ENCODE measurements around the gene LRRC70. TPM values are rescaled to one million over a fixed set of nuclear protein-coding genes. Genes with fewer than 3 reads are reported as not detected.
"Not testable (repeated sequence)": the region's sequence is repeated elsewhere in the genome, so short reads cannot be mapped to it uniquely, and the experiment has no call there.

The LRRC70 gene
- total RNA-seq, 4 donors from 2014 or later, result 8.0 to 15.3 (median 10.4) TPM

GRCh38 chr5:62564101-62564500 is 14.5 kb upstream of the LRRC70 start:
- Histone ChIP-seq H3K9me3 (no peaks in the 10 kb centered on the region), H3K4me1 (no peaks in the 10 kb centered on the region), H3K4me3 (replicated peaks in 1 of 3) (no peak overlapping the region), H3K27ac (no peak overlapping the region), H3K27me3 (no peaks in the 10 kb centered on the region), H3K36me3 (no peaks in the 10 kb centered on the region)
- WGBS, 2 donors, result 83 to 84% methylated on average over 2 of the region's 2 CpGs
- DNase-seq, result no peak
- intact Hi-C loops (cut with DNase I), result no loop called here
- TF ChIP-seq, protein P1, sequence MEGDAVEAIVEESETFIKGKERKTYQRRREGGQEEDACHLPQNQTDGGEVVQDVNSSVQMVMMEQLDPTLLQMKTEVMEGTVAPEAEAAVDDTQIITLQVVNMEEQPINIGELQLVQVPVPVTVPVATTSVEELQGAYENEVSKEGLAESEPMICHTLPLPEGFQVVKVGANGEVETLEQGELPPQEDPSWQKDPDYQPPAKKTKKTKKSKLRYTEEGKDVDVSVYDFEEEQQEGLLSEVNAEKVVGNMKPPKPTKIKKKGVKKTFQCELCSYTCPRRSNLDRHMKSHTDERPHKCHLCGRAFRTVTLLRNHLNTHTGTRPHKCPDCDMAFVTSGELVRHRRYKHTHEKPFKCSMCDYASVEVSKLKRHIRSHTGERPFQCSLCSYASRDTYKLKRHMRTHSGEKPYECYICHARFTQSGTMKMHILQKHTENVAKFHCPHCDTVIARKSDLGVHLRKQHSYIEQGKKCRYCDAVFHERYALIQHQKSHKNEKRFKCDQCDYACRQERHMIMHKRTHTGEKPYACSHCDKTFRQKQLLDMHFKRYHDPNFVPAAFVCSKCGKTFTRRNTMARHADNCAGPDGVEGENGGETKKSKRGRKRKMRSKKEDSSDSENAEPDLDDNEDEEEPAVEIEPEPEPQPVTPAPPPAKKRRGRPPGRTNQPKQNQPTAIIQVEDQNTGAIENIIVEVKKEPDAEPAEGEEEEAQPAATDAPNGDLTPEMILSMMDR (IDR thresholded peaks at IDR 0.05), result no peak
- no peak for TF ChIP-seq POLR2A (IDR thresholded peaks at IDR 0.05)

DNA sequence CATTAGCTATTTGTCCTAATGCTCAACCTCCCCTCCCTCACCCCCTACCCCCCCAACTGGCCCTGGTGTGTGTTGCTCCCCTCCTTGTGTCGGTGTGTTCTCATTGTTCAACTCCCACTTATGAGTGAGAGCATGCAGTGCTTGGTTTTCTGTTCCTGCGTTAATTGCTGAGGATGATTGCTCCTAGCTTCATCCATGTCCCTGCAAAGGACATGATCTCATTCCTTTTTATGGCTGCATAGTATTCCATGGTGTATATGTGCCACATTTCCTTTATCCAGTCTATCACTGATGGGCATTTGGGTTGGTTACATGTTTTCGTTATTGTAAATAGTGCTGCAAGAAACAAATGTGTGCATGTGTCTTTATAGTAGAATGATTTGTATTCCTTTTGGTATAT is 12.9 kb upstream of the LRRC70 start:
- intact Hi-C loops (cut with DNase I), result not testable (repeated sequence)

GRCh38 chr5:62568143-62568542 is 10.5 kb upstream of the LRRC70 start:
- Histone ChIP-seq H3K27ac (no peak overlapping the region), H3K36me3 (no peaks in the 10 kb centered on the region), H3K9me3 (no peaks in the 10 kb centered on the region), H3K4me3 (replicated peaks in 1 of 3) (no peak overlapping the region), H3K27me3 (no peaks in the 10 kb centered on the region), H3K4me1 (no peaks in the 10 kb centered on the region)
- TF ChIP-seq POLR2A (IDR thresholded peaks at IDR 0.05), result no peak
- TF ChIP-seq, protein P1 (IDR thresholded peaks at IDR 0.05), result no peak
- DNase-seq, result no peak
- intact Hi-C loops (cut with DNase I), result no loop called here
- WGBS, 2 donors, result 95 to 99% methylated on average over 4 of the region's 4 CpGs

More for the DNA sequence above, 12.9 kb upstream of the LRRC70 start:
- H3K4me1 ChIP-seq; H3K9me3 ChIP-seq; H3K27me3 ChIP-seq; H3K36me3 ChIP-seq; DNase-seq; H3K27ac ChIP-seq; H3K4me3 ChIP-seq (replicated peaks in 1 of 3): not testable (repeated sequence)
- 65% methylated on average over 3 of the region's 3 CpGs for WGBS, 2 donors

- Histone ChIP-seq H3K36me3 (no peaks in the 10 kb centered on the region), H3K4me1 (no peaks in the 10 kb centered on the region), H3K9me3 (no peaks in the 10 kb centered on the region), H3K4me3 (replicated peaks in 1 of 3) (no peak overlapping the region), H3K27ac (no peak overlapping the region), H3K27me3 (no peaks in the 10 kb centered on the region)
- intact Hi-C loops (cut with DNase I), result no loop called here
- 94 to 98% methylated on average over 2 of the region's 2 CpGs for WGBS, 2 donors
- no peak for TF ChIP-seq POLR2A (IDR thresholded peaks at IDR 0.05)
- TF ChIP-seq, protein P1 (IDR thresholded peaks at IDR 0.05), result no peak
- DNase-seq, result no peak
These were observed 9.7 kb upstream of the LRRC70 start for GRCh38 chr5:62568800-62569432.

GRCh38 chr5:62569470-62569869 is 9.1 kb upstream of the LRRC70 start:
- Histone ChIP-seq H3K4me1 (no peaks in the 10 kb centered on the region), H3K9me3 (no peaks in the 10 kb centered on the region), H3K36me3 (no peaks in the 10 kb centered on the region), H3K27ac (no peak overlapping the region), H3K27me3 (no peaks in the 10 kb centered on the region), H3K4me3 (replicated peaks in 1 of 3) (no peak overlapping the region)
- intact Hi-C loops (cut with DNase I), result no loop called here
- 80 to 89% methylated on average over 1 of the region's 1 CpG for WGBS, 2 donors
- TF ChIP-seq, protein P1 (IDR thresholded peaks at IDR 0.05), result no peak
- no peak for TF ChIP-seq POLR2A (IDR thresholded peaks at IDR 0.05)
- DNase-seq, result no peak
